Esophagus squamous epithelium (tissue), 4 donors: ENCODE data around the gene CABCOCO1.
"Not testable (repeated sequence)": the region's sequence is repeated elsewhere in the genome, so short reads cannot be mapped to it uniquely, and the experiment has no call there.

Experiments
- POLR2A ChIP-seq, 4 donors: fragments of 450-650 bp; IDR thresholded peaks; one replicate each; pipeline ENCODE4 v1.6.1; 2017; ENCODE audit warnings: antibody characterized with exemption in 4 of 4, mild to moderate bottlenecking in 4 of 4, moderate library complexity in 3 of 4
- TF ChIP-seq, protein P1 (sequence below), 6 experiments: fragments of 450-650 bp in 4 of 6; fragments of 200-600 bp in 2 of 6; sonication (generic) in 2 of 6; IDR thresholded peaks; one replicate each; pipeline ENCODE4 v1.5.1; 2016 to 2019; ENCODE audit warnings: antibody characterized with exemption in 6 of 6, mild to moderate bottlenecking in 4 of 6, moderate library complexity in 4 of 6

- not testable (repeated sequence) for TF ChIP-seq POLR2A (IDR thresholded peaks at IDR 0.05)
- TF ChIP-seq, protein P1, sequence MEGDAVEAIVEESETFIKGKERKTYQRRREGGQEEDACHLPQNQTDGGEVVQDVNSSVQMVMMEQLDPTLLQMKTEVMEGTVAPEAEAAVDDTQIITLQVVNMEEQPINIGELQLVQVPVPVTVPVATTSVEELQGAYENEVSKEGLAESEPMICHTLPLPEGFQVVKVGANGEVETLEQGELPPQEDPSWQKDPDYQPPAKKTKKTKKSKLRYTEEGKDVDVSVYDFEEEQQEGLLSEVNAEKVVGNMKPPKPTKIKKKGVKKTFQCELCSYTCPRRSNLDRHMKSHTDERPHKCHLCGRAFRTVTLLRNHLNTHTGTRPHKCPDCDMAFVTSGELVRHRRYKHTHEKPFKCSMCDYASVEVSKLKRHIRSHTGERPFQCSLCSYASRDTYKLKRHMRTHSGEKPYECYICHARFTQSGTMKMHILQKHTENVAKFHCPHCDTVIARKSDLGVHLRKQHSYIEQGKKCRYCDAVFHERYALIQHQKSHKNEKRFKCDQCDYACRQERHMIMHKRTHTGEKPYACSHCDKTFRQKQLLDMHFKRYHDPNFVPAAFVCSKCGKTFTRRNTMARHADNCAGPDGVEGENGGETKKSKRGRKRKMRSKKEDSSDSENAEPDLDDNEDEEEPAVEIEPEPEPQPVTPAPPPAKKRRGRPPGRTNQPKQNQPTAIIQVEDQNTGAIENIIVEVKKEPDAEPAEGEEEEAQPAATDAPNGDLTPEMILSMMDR (IDR thresholded peaks at IDR 0.05): not testable (repeated sequence)
Measured at GRCh38 chr10:61712105-61712504, 49.4 kb downstream of the CABCOCO1 start.
